ENCODE data around the gene GLRA2.

GRCh38 chrX:14675500-14675899 lies 146.2 kb downstream of the GLRA2 start:
- TF ChIP-seq POLR2A (IDR thresholded peaks at IDR 0.05) (no peak), CTCF (IDR thresholded peaks at IDR 0.05 in 4 of 5, conservative IDR thresholded peaks at IDR 0.05 in 1 of 5) (no peak)

Measured in gastrocnemius medialis (tissue), 4 donors.